Measurements from ENCODE around the gene SLC29A3.

SLC29A3 gene

DNA sequence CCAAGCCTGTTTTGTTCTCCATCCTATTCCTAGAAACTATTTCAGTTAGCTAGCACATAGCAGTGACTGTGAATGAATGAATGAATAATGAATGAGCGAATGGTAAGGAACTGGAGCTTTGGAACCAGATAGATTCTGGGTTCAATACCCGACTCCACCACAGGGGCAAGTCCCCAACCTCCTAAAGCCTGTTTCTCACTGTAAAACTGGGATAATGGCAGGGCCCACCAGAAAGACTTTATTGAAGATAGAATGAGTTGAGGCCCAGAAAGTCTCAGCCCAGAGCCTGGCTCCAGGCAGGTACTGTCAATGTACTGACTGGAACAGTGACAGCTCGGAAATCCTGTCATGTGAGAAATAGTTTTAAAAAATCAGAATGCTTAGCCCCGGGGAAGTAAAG is 76.6 kb downstream of the SLC29A3 start:
- Histone ChIP-seq H3K9me3 (ENCODE audit: insufficient read depth, low read length) (no peaks in the 10 kb centered on the region), H3K4me3 (ENCODE audit: insufficient read depth, low read length, poor library complexity, severe bottlenecking) (no peak overlapping the region), H3K4me2 (ENCODE audit: low read depth, low read length, poor library complexity, severe bottlenecking) (no peak overlapping the region), H2AFZ (ENCODE audit: low read depth, low read length, severe bottlenecking) (no peak overlapping the region), H4K20me1 (ENCODE audit: low read depth, low read length) (no peaks in the 10 kb centered on the region), H3F3A (ENCODE audit: insufficient read depth) (no peaks in the 10 kb centered on the region), H3K9ac (ENCODE audit: low read length) (no peak overlapping the region), H3K79me2 (ENCODE audit: insufficient read depth, low read length) (no peaks in the 10 kb centered on the region), H3K27ac (ENCODE audit: low read depth, low read length) (no peak overlapping the region), H3K27me3 (ENCODE audit: low read length) (no peaks in the 10 kb centered on the region), H3K9me2 (replicated peaks; ENCODE audit: insufficient read depth, low read length) (no peaks in the 10 kb centered on the region), H3K36me3 (ENCODE audit: low read length) (no peaks in the 10 kb centered on the region)
- TF ChIP-seq EZH2phosphoT487 (conservative IDR thresholded peaks at IDR 0.05; ENCODE audit: low read length): no peak
- TF ChIP-seq, protein P1, sequence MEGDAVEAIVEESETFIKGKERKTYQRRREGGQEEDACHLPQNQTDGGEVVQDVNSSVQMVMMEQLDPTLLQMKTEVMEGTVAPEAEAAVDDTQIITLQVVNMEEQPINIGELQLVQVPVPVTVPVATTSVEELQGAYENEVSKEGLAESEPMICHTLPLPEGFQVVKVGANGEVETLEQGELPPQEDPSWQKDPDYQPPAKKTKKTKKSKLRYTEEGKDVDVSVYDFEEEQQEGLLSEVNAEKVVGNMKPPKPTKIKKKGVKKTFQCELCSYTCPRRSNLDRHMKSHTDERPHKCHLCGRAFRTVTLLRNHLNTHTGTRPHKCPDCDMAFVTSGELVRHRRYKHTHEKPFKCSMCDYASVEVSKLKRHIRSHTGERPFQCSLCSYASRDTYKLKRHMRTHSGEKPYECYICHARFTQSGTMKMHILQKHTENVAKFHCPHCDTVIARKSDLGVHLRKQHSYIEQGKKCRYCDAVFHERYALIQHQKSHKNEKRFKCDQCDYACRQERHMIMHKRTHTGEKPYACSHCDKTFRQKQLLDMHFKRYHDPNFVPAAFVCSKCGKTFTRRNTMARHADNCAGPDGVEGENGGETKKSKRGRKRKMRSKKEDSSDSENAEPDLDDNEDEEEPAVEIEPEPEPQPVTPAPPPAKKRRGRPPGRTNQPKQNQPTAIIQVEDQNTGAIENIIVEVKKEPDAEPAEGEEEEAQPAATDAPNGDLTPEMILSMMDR (IDR thresholded peaks at IDR 0.05; ENCODE audit: insufficient read depth, low read length, poor library complexity, severe bottlenecking): no peak

DNA sequence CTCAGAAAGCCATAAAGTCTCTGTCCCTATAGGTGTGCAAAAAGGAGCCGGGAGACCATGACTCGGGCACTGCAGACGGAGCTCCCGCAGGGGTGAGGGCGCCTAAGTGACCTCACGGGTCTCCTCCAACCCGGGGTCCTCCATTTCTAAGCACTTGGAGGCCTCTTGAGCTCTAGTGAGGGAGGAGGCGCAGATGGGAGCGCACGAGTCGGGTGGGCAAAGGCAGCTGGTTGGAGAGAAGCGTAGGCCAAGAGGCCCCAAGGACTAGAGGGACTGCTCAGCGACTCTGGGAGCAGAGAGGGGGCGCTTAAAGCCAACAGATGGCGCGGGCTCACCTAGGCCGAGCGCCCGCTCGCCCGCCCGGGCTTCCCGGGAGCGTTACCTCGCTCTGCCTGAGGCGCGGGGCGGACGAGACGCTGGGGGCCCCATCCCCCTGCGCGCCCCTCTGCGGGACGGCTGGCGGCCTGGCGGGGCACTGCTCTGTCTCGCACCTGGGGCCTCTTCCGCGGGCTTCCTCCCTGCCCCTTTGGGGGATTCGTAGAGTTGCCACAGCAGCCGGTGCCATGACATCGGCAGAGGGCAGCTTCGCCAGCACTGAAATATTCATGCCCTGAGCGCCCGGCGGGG is 77.1 kb downstream of the SLC29A3 start:
- no peaks in the 10 kb centered on the region for H3F3A ChIP-seq (ENCODE audit: insufficient read depth)
- H3K4me3 ChIP-seq (ENCODE audit: insufficient read depth, low read length, poor library complexity, severe bottlenecking): no peak overlapping the region
- H3K36me3 ChIP-seq (ENCODE audit: low read length): no peaks in the 10 kb centered on the region
- H2AFZ ChIP-seq (ENCODE audit: low read depth, low read length, severe bottlenecking): no peak overlapping the region
- no peak overlapping the region for H3K4me2 ChIP-seq (ENCODE audit: low read depth, low read length, poor library complexity, severe bottlenecking)
- no peak overlapping the region for H3K9ac ChIP-seq (ENCODE audit: low read length)
- no peaks in the 10 kb centered on the region for H3K79me2 ChIP-seq (ENCODE audit: insufficient read depth, low read length)
- no peaks in the 10 kb centered on the region for H3K27me3 ChIP-seq (ENCODE audit: low read length)
- H3K27ac ChIP-seq (ENCODE audit: low read depth, low read length): no peak overlapping the region
- H4K20me1 ChIP-seq (ENCODE audit: low read depth, low read length): no peaks in the 10 kb centered on the region
- H3K9me3 ChIP-seq (ENCODE audit: insufficient read depth, low read length): no peaks in the 10 kb centered on the region
- TF ChIP-seq, protein P1 (IDR thresholded peaks at IDR 0.05; ENCODE audit: insufficient read depth, low read length, poor library complexity, severe bottlenecking): no peak
- TF ChIP-seq EZH2phosphoT487 (conservative IDR thresholded peaks at IDR 0.05; ENCODE audit: low read length): no peak
- H3K9me2 ChIP-seq (replicated peaks; ENCODE audit: insufficient read depth, low read length): no peaks in the 10 kb centered on the region

DNA sequence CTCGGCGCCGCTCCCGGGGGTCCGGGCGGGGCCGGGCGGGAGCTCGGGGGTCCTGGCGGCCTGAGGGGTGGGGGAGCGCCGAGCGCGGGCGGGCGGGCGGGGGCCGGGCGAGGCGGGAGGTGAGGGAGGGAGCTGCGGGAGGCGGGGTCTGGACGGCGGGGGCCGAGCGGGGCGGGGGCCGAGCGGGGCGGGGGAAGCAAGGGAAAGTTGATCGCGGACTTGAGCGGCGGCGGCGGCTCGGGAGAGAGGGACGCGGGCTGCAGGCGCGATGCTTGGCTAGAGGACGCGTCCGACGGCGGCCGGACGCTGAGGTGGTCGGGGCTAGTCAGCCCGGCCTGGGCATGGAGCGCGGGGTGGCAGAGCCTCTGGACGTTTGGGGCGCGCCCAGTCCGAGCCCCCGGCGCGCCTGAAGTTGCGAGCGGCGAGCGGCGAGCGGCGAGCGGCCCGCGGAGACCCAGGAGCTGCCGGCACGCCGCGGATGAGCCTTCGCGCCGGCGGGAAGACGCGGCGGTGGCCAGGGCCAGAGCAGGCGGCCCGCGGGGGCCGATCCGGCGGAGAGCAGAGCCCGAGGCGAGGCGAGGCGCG is 77.7 kb downstream of the SLC29A3 start, which contains the start of gene CDH23:
Gene CDH23, plus strand, starts transcription at position 210 of the 585 bp plus-strand sequence. CDS start 42,912 bp downstream, outside the sequence.
- Histone ChIP-seq H3K27me3 (ENCODE audit: low read length) (no peaks in the 10 kb centered on the region), H3K4me2 (ENCODE audit: low read depth, low read length, poor library complexity, severe bottlenecking) (no peak within 1 kb of the TSS), H2AFZ (ENCODE audit: low read depth, low read length, severe bottlenecking) (no peak within 1 kb of the TSS)

More for the DNA sequence above, 77.7 kb downstream of the SLC29A3 start, which contains the start of gene CDH23:
- TF ChIP-seq, protein P1 (IDR thresholded peaks at IDR 0.05; ENCODE audit: insufficient read depth, low read length, poor library complexity, severe bottlenecking): no peak
- no peak for TF ChIP-seq EZH2phosphoT487 (conservative IDR thresholded peaks at IDR 0.05; ENCODE audit: low read length)
- H4K20me1 ChIP-seq (ENCODE audit: low read depth, low read length): no peaks in the 10 kb centered on the region
- no peak within 1 kb of the TSS for H3K27ac ChIP-seq (ENCODE audit: low read depth, low read length)
- no peaks in the 10 kb centered on the region for H3K9me2 ChIP-seq (replicated peaks; ENCODE audit: insufficient read depth, low read length)
- no peak within 1 kb of the TSS for H3K9ac ChIP-seq (ENCODE audit: low read length)
- H3K36me3 ChIP-seq (ENCODE audit: low read length): no peaks in the 10 kb centered on the region
- no peaks in the 10 kb centered on the region for H3K79me2 ChIP-seq (ENCODE audit: insufficient read depth, low read length)
- H3K9me3 ChIP-seq (ENCODE audit: insufficient read depth, low read length): no peaks in the 10 kb centered on the region
- H3K4me3 ChIP-seq (ENCODE audit: insufficient read depth, low read length, poor library complexity, severe bottlenecking): no peak within 1 kb of the TSS
- no peaks in the 10 kb centered on the region for H3F3A ChIP-seq (ENCODE audit: insufficient read depth)
